ENCODE measurements around the gene CLCA4. TPM values are rescaled to one million over a fixed set of nuclear protein-coding genes. Genes with fewer than 3 reads are reported as not detected.

The CLCA4 gene
- total RNA-seq, 1 experiment from 2014 or later: not detected

- no peaks in the 10 kb centered on the region for H3K27me3 Mint-ChIP-seq (ENCODE audit: low read depth)
- POLR2A ChIA-PET: no interaction called here
- ATAC-seq: no peak
These were observed 36.2 kb downstream of the CLCA4 start for GRCh38 chr1:86583032-86583431.

GRCh38 chr1:86583593-86583992 lies 36.7 kb downstream of the CLCA4 start:
- CTCF ChIA-PET: no interaction called here

More at GRCh38 chr1:86583032-86583431, 36.2 kb downstream of the CLCA4 start:
- no peaks in the 10 kb centered on the region for H3K9me3 Mint-ChIP-seq
- no peaks in the 10 kb centered on the region for H3K36me3 Mint-ChIP-seq
- TF ChIP-seq, protein P1, sequence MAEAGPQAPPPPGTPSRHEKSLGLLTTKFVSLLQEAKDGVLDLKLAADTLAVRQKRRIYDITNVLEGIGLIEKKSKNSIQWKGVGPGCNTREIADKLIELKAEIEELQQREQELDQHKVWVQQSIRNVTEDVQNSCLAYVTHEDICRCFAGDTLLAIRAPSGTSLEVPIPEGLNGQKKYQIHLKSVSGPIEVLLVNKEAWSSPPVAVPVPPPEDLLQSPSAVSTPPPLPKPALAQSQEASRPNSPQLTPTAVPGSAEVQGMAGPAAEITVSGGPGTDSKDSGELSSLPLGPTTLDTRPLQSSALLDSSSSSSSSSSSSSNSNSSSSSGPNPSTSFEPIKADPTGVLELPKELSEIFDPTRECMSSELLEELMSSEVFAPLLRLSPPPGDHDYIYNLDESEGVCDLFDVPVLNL (CRISPR knock-in tag; IDR thresholded peaks at IDR 0.05; ENCODE audit: borderline replicate concordance, low read depth): no peak
- TF ChIP-seq, protein P2, sequence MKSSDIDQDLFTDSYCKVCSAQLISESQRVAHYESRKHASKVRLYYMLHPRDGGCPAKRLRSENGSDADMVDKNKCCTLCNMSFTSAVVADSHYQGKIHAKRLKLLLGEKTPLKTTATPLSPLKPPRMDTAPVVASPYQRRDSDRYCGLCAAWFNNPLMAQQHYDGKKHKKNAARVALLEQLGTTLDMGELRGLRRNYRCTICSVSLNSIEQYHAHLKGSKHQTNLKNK (CRISPR knock-in tag; IDR thresholded peaks at IDR 0.05): no peak
- TF ChIP-seq TEAD1 (CRISPR knock-in tag; IDR thresholded peaks at IDR 0.05): no peak
- TF ChIP-seq, protein P3, sequence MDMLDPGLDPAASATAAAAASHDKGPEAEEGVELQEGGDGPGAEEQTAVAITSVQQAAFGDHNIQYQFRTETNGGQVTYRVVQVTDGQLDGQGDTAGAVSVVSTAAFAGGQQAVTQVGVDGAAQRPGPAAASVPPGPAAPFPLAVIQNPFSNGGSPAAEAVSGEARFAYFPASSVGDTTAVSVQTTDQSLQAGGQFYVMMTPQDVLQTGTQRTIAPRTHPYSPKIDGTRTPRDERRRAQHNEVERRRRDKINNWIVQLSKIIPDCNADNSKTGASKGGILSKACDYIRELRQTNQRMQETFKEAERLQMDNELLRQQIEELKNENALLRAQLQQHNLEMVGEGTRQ (CRISPR knock-in tag; IDR thresholded peaks at IDR 0.05): no peak
- TF ChIP-seq ESRRA (CRISPR knock-in tag; IDR thresholded peaks at IDR 0.05; ENCODE audit: borderline replicate concordance): no peak
- no peak for TF ChIP-seq ZNF532 (CRISPR knock-in tag; IDR thresholded peaks at IDR 0.05; ENCODE audit: borderline replicate concordance)
- no peak for TF ChIP-seq JAZF1 (CRISPR knock-in tag; IDR thresholded peaks at IDR 0.05)
- no peak overlapping the region for H3K4me3 Mint-ChIP-seq
- no peak overlapping the region for H3K27ac Mint-ChIP-seq
- DNase-seq (ENCODE audit: low spot score): no peak
- CTCF ChIA-PET: interaction anchor here (0.6 kb wide), 1 partner anchor 1221 kb away, joined by 3 read pairs; no protein-coding TSS in a partner anchor
- H3K4me1 Mint-ChIP-seq: no peaks in the 10 kb centered on the region

More at GRCh38 chr1:86583593-86583992, 36.7 kb downstream of the CLCA4 start:
- no peaks in the 10 kb centered on the region for H3K9me3 Mint-ChIP-seq
- H3K4me1 Mint-ChIP-seq: no peaks in the 10 kb centered on the region
- ATAC-seq (no peak), DNase-seq (ENCODE audit: low spot score) (no peak)
- no peaks in the 10 kb centered on the region for H3K36me3 Mint-ChIP-seq
- TF ChIP-seq, protein P4, sequence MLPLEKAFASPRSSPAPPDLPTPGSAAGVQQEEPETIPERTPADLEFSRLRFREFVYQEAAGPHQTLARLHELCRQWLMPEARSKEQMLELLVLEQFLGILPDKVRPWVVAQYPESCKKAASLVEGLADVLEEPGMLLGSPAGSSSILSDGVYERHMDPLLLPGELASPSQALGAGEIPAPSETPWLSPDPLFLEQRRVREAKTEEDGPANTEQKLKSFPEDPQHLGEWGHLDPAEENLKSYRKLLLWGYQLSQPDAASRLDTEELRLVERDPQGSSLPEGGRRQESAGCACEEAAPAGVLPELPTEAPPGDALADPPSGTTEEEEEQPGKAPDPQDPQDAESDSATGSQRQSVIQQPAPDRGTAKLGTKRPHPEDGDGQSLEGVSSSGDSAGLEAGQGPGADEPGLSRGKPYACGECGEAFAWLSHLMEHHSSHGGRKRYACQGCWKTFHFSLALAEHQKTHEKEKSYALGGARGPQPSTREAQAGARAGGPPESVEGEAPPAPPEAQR (CRISPR knock-in tag; IDR thresholded peaks at IDR 0.05): no peak
- no peak for TF ChIP-seq ZNF138 (CRISPR knock-in tag; conservative IDR thresholded peaks at IDR 0.05)
- TF ChIP-seq, protein P5, sequence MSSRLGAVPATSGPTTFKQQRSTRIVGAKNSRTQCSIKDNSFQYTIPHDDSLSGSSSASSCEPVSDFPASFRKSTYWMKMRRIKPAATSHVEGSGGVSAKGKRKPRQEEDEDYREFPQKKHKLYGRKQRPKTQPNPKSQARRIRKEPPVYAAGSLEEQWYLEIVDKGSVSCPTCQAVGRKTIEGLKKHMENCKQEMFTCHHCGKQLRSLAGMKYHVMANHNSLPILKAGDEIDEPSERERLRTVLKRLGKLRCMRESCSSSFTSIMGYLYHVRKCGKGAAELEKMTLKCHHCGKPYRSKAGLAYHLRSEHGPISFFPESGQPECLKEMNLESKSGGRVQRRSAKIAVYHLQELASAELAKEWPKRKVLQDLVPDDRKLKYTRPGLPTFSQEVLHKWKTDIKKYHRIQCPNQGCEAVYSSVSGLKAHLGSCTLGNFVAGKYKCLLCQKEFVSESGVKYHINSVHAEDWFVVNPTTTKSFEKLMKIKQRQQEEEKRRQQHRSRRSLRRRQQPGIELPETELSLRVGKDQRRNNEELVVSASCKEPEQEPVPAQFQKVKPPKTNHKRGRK (CRISPR knock-in tag; IDR thresholded peaks at IDR 0.05; ENCODE audit: borderline replicate concordance): no peak
- TF ChIP-seq NFATC4 (CRISPR knock-in tag; IDR thresholded peaks at IDR 0.05): no peak
- TF ChIP-seq, protein P6, sequence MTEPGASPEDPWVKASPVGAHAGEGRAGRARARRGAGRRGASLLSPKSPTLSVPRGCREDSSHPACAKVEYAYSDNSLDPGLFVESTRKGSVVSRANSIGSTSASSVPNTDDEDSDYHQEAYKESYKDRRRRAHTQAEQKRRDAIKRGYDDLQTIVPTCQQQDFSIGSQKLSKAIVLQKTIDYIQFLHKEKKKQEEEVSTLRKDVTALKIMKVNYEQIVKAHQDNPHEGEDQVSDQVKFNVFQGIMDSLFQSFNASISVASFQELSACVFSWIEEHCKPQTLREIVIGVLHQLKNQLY (CRISPR knock-in tag; IDR thresholded peaks at IDR 0.05): no peak
- no peak for TF ChIP-seq NR3C1 (CRISPR knock-in tag; conservative IDR thresholded peaks at IDR 0.05; ENCODE audit: low read depth)
- TF ChIP-seq FOXP1 (CRISPR knock-in tag; IDR thresholded peaks at IDR 0.05; ENCODE audit: borderline replicate concordance): no peak
- TF ChIP-seq, protein P2 (CRISPR knock-in tag; IDR thresholded peaks at IDR 0.05): no peak
- TF ChIP-seq ATF3 (CRISPR knock-in tag; conservative IDR thresholded peaks at IDR 0.05): no peak
- TF ChIP-seq ZNF416 (CRISPR knock-in tag; IDR thresholded peaks at IDR 0.05): no peak
- H3K27ac Mint-ChIP-seq: no peak overlapping the region
- H3K4me3 Mint-ChIP-seq: no peak overlapping the region
- H3K27me3 Mint-ChIP-seq (ENCODE audit: low read depth): no peaks in the 10 kb centered on the region
- POLR2A ChIA-PET: no interaction called here

Measured in WTC11 (cell line).